HL-60 (cell line): ENCODE data around the gene HSPA1A.
"Not testable (repeated sequence)": the region's sequence is repeated elsewhere in the genome, so short reads cannot be mapped to it uniquely, and the experiment has no call there.

Source experiments
- DNase-seq, 2 experiments: peaks; one replicate each; pipeline ENCODE4 v3.0.0-alpha.2; 2010 to 2020; ENCODE audit warnings: low read depth in 1 of 2, low spot score in 1 of 2
- H3K27ac ChIP-seq: fragments of 250-450 bp; sonication (Bioruptor Pico); replicated peaks from 2 replicates; pipeline ENCODE4 v1.5.1; 2020; ENCODE audit warnings: mild to moderate bottlenecking, moderate library complexity
- H3K27me3 ChIP-seq: fragments of 250-450 bp; sonication (Bioruptor Pico); 2 replicates; pipeline ENCODE4 v1.5.1; 2021; ENCODE audit warnings: mild to moderate bottlenecking, moderate library complexity; ENCODE audit not compliant: insufficient read depth, poor library complexity, severe bottlenecking
- H3K4me3 ChIP-seq: replicated peaks from 2 replicates; pipeline ENCODE4 v1.5.1; 2011; ENCODE audit warnings: mild to moderate bottlenecking, control low read depth, low read length; ENCODE audit not compliant: insufficient read depth
- CTCF ChIP-seq: IDR thresholded peaks from one replicate; pipeline ENCODE4 v1.5.1; 2011; ENCODE audit warnings: low read length, control low read depth, inconsistent platforms; ENCODE audit not compliant: insufficient read depth
- GABPA ChIP-seq: IDR thresholded peaks from 2 replicates; pipeline ENCODE4 v1.6.1; 2012; ENCODE audit warnings: low read depth
- POLR2AphosphoS5 ChIP-seq: IDR thresholded peaks from 2 replicates; pipeline ENCODE4 v1.6.1; 2012; ENCODE audit warnings: low read depth
- REST ChIP-seq: IDR thresholded peaks from 2 replicates; pipeline ENCODE4 v1.6.1; 2012; ENCODE audit warnings: low read depth; ENCODE audit not compliant: insufficient replicate concordance
- SPI1 ChIP-seq: IDR thresholded peaks from 2 replicates; pipeline ENCODE4 v1.6.1; 2012; ENCODE audit warnings: low read depth, mild to moderate bottlenecking, borderline replicate concordance

Gene HSPA1A

GRCh38 chr6:31797588-31797987 lies 17.8 kb upstream of the HSPA1A start:
- H3K27me3 ChIP-seq: no peaks in the 10 kb centered on the region
- TF ChIP-seq CTCF: no peak
- TF ChIP-seq GABPA: no peak
- no peak for TF ChIP-seq SPI1
- no peak for TF ChIP-seq REST
- no peak for TF ChIP-seq POLR2AphosphoS5
- no peak overlapping the region for H3K4me3 ChIP-seq
- H3K27ac ChIP-seq: no peak overlapping the region
- no peak for DNase-seq

GRCh38 chr6:31799781-31800180 lies 15.6 kb upstream of the HSPA1A start:
- DNase-seq: no peak
- Histone ChIP-seq H3K27me3 (no peaks in the 10 kb centered on the region), H3K4me3 (no peak overlapping the region), H3K27ac (no peak overlapping the region)
- TF ChIP-seq REST: no peak
- no peak for TF ChIP-seq GABPA
- TF ChIP-seq CTCF: no peak
- no peak for TF ChIP-seq SPI1
- no peak for TF ChIP-seq POLR2AphosphoS5

- H3K4me3 ChIP-seq, H3K27ac ChIP-seq, H3K27me3 ChIP-seq, DNase-seq: not testable (repeated sequence)
Observed at GRCh38 chr6:31801031-31801927, 14.1 kb upstream of the HSPA1A start.

GRCh38 chr6:31805939-31806469 lies 9.3 kb upstream of the HSPA1A start:
- peak overlapping the region; percentile 81 for H3K27ac ChIP-seq
- TF ChIP-seq CTCF: no peak
- no peak for TF ChIP-seq SPI1
- no peak for TF ChIP-seq POLR2AphosphoS5
- TF ChIP-seq REST: no peak
- no peak for TF ChIP-seq GABPA
- peak overlapping the region; percentile 75 for H3K4me3 ChIP-seq
- DNase-seq: no peak
- no peaks in the 10 kb centered on the region for H3K27me3 ChIP-seq
